ENCODE data around the gene EPSTI1.

The EPSTI1 gene

GRCh38 chr13:42971691-42972347 lies 20.2 kb downstream of the EPSTI1 start:
- no peak for DNase-seq (ENCODE audit: low read depth in 2 of 2)

GRCh38 chr13:42970824-42971690 lies 21.0 kb downstream of the EPSTI1 start:
- DNase-seq (ENCODE audit: low read depth in 2 of 2) = no peak

GRCh38 chr13:42969565-42970172 lies 22.4 kb downstream of the EPSTI1 start:
- DNase-seq (ENCODE audit: low read depth in 2 of 2) = peak in 1 of 2 experiments; percentile 59

- DNase-seq (ENCODE audit: low read depth in 2 of 2) = no peak
Observed at GRCh38 chr13:42968906-42969305, 23.1 kb downstream of the EPSTI1 start.

GRCh38 chr13:42967660-42968059 lies 24.4 kb downstream of the EPSTI1 start:
- no peak for DNase-seq (ENCODE audit: low read depth in 2 of 2)

- DNase-seq (ENCODE audit: low read depth in 2 of 2) = peak in 1 of 2 experiments; percentile 24
Observed at GRCh38 chr13:42965281-42965680, 26.8 kb downstream of the EPSTI1 start.

- DNase-seq (ENCODE audit: low read depth in 2 of 2) = peak; percentile 83 to 84
Observed at GRCh38 chr13:42964761-42965161, 27.3 kb downstream of the EPSTI1 start.

GRCh38 chr13:42959615-42960014 lies 32.4 kb downstream of the EPSTI1 start:
- DNase-seq (ENCODE audit: low read depth in 2 of 2) = no peak

GRCh38 chr13:42957881-42958280 lies 34.2 kb downstream of the EPSTI1 start:
- DNase-seq (ENCODE audit: low read depth in 2 of 2) = no peak

- DNase-seq (ENCODE audit: low read depth in 2 of 2) = no peak
Observed at GRCh38 chr13:42950181-42950580, 41.9 kb downstream of the EPSTI1 start.

GRCh38 chr13:42947925-42948324 lies 44.1 kb downstream of the EPSTI1 start:
- DNase-seq (ENCODE audit: low read depth in 2 of 2) = no peak

- peak in 1 of 2 experiments; percentile 27 for DNase-seq (ENCODE audit: low read depth in 2 of 2)
Observed at GRCh38 chr13:42946927-42947326, 45.1 kb downstream of the EPSTI1 start.

- DNase-seq (ENCODE audit: low read depth in 2 of 2) = no peak
Observed at GRCh38 chr13:42929886-42930535, 62.0 kb downstream of the EPSTI1 start.

GRCh38 chr13:42926555-42926954 lies 65.5 kb downstream of the EPSTI1 start:
- no peak for DNase-seq (ENCODE audit: low read depth in 2 of 2)

- no peak for DNase-seq (ENCODE audit: low read depth in 2 of 2)
Observed at GRCh38 chr13:42926043-42926442, 66.0 kb downstream of the EPSTI1 start.

- no peak for DNase-seq (ENCODE audit: low read depth in 2 of 2)
Observed at GRCh38 chr13:42925626-42926025, 66.4 kb downstream of the EPSTI1 start.

GRCh38 chr13:42924344-42924743 lies 67.7 kb downstream of the EPSTI1 start:
- no peak for DNase-seq (ENCODE audit: low read depth in 2 of 2)

GRCh38 chr13:42907745-42908144 lies 84.3 kb downstream of the EPSTI1 start:
- no peak for DNase-seq (ENCODE audit: low read depth in 2 of 2)

GRCh38 chr13:42906257-42906656 lies 85.8 kb downstream of the EPSTI1 start:
- DNase-seq (ENCODE audit: low read depth in 2 of 2) = no peak

GRCh38 chr13:42905579-42905978 lies 86.5 kb downstream of the EPSTI1 start:
- DNase-seq (ENCODE audit: low read depth in 2 of 2) = no peak

- no peak for DNase-seq (ENCODE audit: low read depth in 2 of 2)
Observed at GRCh38 chr13:42899266-42899665, 92.8 kb downstream of the EPSTI1 start.

GRCh38 chr13:42895776-42896175 lies 96.3 kb downstream of the EPSTI1 start:
- no peak for DNase-seq (ENCODE audit: low read depth in 2 of 2)

Measured in fibroblast of skin of left quadriceps (primary cell).